Gastrocnemius medialis (tissue), 4 donors: ENCODE data around the gene MYL11.

ENCODE experiments used
- CTCF ChIP-seq, 5 experiments: fragments of 450-650 bp in 3 of 5; fragments of 200-600 bp in 2 of 5; sonication (generic) in 2 of 5; IDR thresholded peaks in 4 of 5; conservative IDR thresholded peaks in 1 of 5; 1 replicate in 4 of 5; 2 replicates in 1 of 5; pipeline ENCODE4 v1.5.1; 2016 to 2019; ENCODE audit warnings: antibody characterized with exemption in 5 of 5, mild to moderate bottlenecking in 3 of 5, moderate library complexity in 3 of 5
- POLR2A ChIP-seq, 2 donors: fragments of 450-650 bp; IDR thresholded peaks; one replicate each; pipeline ENCODE4 v1.6.1; 2017; ENCODE audit warnings: antibody characterized with exemption in 2 of 2, mild to moderate bottlenecking in 2 of 2, moderate library complexity in 2 of 2

DNA sequence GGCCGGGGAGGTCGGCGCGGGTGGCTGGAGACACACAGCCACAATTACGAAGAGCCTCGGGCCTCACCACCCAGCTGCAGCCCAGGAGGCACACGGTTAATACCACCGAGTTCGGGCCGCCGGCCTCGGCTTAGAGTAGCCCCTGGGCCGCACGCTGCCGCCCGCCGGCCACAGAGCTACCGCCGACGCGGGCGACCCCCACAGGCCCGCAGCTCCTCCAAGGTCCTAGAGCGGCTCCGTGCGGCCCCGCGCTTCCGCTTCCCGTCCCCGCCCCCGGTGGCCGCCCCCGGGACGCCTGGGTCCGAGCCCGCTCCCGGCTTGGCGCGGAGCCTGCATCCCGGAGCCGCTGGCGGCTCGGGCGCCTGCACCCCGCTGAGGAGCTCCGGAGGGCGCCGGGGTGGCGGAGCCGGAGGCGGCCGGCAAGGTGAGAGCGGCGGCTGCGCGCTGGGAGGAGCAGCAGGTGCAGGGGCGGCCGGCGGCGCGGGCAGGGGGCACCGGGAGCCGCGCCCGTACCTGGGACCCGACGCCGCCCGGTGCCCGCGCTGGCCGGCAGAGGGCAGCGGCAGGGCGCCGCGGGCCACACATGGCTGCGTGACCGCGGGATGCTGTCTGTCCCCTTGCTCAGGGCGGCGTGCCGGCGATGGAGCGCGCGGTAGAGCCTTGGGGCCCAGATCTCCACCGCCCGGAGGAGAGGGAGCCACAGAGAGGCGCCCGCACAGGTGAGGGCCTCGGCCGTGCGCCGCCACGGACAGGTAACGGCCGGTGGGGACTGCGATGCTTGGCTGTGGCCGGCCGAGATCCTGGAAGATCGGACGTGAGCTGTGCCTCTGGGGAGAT lies 20.8 kb downstream of the MYL11 start, which contains the start of gene ZNF48:
- TF ChIP-seq CTCF (IDR thresholded peaks at IDR 0.05 in 4 of 5, conservative IDR thresholded peaks at IDR 0.05 in 1 of 5) (peak in 4 of 5 experiments; percentile 65 to 81 (median 74)), POLR2A (IDR thresholded peaks at IDR 0.05) (peak; percentile 54 to 62)
